ENCODE data around the gene TTLL11.

DNA sequence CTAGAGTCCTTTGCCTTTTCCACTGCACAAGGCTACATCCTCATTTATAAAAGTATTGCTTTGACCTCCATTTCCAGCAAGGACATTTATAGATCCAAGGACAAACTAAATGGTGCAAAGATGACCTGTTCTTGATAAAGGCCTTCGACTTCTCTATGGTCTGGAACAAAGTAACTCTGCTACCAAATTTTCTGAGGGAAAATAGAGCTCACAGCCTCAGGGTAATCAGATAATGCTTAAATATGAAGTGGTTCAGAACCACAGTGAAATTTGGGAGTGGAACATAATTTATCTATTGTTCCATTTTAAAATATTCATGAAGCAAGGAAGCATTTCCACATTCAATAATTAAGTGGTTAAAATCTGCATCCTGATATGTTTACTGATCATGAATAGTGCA, 137.5 kb downstream of the TTLL11 start:
- TF ChIP-seq, protein P1, sequence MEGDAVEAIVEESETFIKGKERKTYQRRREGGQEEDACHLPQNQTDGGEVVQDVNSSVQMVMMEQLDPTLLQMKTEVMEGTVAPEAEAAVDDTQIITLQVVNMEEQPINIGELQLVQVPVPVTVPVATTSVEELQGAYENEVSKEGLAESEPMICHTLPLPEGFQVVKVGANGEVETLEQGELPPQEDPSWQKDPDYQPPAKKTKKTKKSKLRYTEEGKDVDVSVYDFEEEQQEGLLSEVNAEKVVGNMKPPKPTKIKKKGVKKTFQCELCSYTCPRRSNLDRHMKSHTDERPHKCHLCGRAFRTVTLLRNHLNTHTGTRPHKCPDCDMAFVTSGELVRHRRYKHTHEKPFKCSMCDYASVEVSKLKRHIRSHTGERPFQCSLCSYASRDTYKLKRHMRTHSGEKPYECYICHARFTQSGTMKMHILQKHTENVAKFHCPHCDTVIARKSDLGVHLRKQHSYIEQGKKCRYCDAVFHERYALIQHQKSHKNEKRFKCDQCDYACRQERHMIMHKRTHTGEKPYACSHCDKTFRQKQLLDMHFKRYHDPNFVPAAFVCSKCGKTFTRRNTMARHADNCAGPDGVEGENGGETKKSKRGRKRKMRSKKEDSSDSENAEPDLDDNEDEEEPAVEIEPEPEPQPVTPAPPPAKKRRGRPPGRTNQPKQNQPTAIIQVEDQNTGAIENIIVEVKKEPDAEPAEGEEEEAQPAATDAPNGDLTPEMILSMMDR (conservative IDR thresholded peaks at IDR 0.05; ENCODE audit: low read depth in 2 of 2), result no peak
- no peak for TF ChIP-seq EZH2 (IDR thresholded peaks at IDR 0.05; ENCODE audit: low read depth, unreplicated experiment)
- no peak for TF ChIP-seq POLR2AphosphoS5 (IDR thresholded peaks at IDR 0.05; ENCODE audit: low read depth)
- no peak for TF ChIP-seq REST (IDR thresholded peaks at IDR 0.05; ENCODE audit: unreplicated experiment)
- TF ChIP-seq CREB1 (CRISPR knock-in tag; IDR thresholded peaks at IDR 0.05; ENCODE audit: low read depth), result no peak
- TF ChIP-seq STAT1 (IDR thresholded peaks at IDR 0.05; ENCODE audit: unreplicated experiment), result no peak
- TF ChIP-seq EZH2phosphoT487 (IDR thresholded peaks at IDR 0.05; ENCODE audit: unreplicated experiment), result no peak
